Measurements from ENCODE around the gene SEMA3C. TPM values are rescaled to one million over a fixed set of nuclear protein-coding genes. Genes with fewer than 3 reads are reported as not detected.

Gene SEMA3C
- total RNA-seq, 1 experiment from 2014 or later = 136 TPM

DNA sequence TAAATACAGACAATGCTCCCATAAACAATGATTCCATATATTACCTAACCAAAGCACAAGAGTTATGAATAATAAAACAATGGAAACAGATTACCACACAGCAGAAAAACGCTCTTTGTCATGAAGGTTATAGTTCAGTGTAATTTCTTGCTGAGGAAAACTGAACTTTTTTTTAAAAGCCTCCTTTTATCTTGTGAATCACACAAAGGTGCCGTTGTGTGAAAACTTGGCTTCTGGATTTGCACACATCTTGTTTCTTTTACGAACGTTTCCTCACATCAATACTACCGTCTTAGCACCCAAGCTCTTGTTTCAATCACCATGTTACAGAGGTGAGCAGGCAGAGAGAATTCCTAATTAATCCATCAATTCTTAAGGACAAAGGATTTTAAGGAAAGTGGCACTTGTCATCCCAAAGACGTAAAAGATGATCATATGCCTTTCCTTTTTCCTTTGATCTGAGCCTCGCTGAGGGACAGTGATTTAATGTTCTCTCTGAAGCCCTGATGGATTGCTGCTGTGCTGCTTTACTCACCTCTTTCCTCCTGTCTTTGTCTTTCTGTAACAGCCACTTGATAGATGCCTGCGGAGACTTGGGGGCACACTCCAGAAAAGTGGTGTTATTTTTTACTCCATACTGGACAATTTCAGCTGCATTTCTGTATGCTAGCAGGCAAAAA, 170.3 kb downstream of the SEMA3C start:
- DNase-seq (ENCODE audit: low read depth) = no peak

DNA sequence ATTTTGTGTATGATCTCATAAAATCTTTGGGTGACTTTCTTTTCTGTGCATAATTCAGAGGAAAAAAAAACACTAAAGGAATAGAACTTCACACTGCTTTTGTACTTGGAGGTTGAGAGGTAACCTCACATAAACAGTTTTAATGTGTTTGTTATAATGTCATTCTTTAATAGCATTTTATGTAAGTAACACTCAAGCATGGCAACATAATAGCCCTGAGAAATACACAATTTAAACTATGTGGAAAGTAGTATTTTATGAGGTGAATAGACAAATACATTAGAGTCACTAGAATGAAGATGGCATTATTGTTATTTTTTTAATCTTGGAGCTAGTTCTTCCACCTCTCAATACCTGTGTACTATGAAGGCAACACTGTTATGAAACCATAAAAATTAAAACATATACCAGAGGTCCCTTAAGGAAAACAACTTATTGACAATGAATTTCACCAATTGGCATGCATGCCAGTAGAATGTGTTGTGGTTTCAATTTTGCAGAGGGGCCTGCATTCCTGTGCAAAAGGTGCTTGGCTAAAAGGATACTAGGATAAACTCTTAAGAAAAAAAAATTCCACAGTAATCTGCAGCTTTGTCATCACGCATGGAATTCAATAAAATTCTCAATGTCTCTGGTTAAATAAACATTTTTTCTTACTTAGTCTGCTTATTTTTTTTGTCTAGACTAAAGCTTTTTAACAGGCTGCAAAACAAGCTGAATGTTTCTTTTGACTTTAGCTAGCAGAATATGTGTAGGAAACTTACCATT, 177.9 kb downstream of the SEMA3C start:
- peak; percentile 73 for DNase-seq (ENCODE audit: low read depth)

DNA sequence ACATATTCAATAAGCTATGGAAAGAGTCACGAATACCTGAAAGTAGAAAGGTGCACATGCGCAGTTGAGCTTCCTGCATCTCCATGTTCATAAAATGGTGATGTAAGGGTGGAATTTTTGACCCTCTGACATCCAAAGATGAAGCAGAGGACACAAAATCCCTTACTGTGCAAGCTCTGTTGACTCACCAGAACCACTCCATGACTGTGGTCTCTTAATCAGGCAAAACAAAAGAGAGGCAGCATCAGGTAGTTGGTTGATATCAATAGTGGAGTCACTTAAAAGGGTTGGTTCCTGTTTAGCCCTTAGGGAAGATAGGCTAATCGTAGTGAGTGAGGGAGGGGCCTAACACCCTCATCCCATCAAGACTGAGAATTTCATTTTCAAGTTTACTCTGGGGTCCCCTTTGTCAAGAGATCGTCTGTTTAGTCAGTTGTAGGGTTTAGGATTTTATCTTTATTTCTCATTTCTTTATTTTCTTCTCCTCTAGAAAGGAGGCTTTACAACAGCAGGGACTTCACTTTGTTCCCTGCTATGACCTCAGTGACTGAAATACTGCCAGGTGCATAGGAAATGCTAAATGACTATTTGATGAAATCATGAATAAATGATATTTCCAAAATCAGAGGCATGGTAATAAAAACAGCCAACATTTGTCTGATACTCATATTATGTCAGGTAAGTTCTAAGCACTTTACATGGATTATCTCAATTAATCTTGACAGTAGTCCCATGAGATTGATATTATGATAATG, 182.3 kb downstream of the SEMA3C start:
- DNase-seq (ENCODE audit: low read depth) = peak; percentile 84

DNA sequence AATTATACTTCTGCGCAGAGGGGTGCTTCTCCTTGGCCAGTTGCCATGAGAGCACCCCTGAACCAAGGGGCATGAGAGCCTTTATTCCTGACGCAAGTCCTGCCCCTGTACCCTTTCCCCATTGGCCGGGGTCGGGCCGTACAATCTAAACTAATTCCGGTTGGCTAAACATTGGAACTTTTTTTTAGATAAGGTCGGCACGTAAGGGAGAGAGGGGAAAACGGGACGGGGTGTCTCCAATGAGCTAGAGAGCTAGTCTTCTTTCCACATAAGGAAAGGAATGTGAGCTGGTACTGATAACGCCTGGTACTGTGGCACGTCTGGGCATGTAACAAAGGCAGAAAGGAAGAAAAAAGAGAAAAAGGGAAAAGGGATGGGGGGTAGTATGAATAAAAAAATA, 183.5 kb downstream of the SEMA3C start:
- DNase-seq (ENCODE audit: low read depth) = no peak

DNA sequence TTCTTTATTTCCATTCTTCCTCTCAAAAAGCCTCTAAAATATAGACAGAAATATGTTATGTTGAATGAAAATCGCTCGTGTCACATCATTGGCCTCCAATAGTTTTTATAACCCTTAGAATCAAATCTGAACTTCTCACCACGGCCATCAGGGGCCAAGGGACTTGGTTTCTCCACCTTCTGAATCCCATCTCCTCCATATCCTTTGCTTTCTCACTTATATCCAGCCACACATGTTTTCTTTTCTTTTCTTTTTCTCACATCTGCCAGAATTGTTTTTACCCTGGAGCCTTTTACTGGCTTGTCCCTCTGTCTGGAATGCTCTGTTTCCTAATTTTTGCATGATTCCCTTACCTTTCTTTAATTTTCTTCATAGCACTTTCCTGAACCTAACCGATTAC, 184.8 kb downstream of the SEMA3C start:
- DNase-seq (ENCODE audit: low read depth) = no peak

DNA sequence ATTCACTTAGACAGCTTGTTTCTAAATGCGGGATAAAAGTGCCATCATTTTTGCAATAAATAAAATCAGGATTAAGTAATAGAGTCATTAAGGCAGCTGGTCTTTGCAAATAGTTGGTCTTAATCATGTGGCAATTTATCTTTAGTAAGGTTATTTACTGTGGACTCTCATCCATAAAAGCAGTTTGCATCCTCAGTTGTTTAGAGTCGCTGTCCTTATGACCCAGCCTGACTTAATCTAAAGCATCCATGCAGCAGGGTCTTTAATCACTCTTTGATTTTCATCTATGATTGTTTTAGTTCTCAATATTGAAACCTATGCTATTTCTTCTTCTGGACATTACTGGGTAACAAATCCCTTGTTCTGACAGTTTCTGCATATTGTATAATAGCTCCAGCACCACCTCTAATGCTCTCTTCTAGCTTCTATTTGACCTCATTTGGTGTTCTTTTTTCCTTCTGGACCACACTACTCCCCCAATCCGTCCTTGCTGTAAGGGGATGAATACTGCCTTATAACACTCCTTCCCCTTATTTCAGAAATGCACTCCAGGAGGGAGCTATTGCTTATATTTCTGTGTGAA, 185.4 kb downstream of the SEMA3C start:
- no peak for DNase-seq (ENCODE audit: low read depth)

DNA sequence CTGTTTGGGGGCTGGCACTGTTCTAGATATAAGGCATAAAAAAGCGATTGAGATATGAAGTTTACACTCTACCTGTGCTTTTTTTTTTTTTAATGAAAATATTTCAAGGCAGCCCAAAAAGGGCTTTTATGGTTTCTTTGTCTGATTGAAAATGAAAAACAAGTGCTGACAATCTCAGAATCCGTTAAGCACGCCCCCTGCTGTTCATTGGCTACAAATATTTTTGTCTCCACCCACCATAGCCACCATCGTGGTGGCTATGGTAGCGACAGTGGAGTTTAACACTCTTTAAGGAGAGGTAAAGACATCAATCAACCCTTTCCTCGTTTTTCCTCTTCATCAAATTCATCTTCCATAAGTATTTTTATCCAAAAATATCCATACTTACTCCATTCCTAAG, 186.2 kb downstream of the SEMA3C start:
- DNase-seq (ENCODE audit: low read depth) = no peak

DNA sequence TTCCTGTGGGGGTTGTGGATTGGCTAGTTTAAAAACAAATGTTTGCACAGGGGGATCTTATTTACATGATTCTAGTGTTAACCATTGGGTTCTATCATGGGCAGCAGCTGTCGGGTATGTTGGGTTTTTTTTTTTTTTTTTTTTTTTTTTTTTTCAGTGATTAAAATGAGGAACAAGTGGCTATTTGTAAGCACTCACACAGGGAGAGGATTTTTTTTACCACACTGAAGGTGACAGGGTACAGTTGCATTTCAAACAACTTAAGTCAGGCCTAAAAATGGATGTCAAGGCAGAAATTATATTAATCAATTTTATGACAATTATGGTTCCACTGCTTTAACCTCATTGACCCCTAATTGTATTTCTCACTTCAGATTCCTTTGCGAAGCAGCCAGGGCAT, 187.6 kb downstream of the SEMA3C start:
- no peak for DNase-seq (ENCODE audit: low read depth)

DNA sequence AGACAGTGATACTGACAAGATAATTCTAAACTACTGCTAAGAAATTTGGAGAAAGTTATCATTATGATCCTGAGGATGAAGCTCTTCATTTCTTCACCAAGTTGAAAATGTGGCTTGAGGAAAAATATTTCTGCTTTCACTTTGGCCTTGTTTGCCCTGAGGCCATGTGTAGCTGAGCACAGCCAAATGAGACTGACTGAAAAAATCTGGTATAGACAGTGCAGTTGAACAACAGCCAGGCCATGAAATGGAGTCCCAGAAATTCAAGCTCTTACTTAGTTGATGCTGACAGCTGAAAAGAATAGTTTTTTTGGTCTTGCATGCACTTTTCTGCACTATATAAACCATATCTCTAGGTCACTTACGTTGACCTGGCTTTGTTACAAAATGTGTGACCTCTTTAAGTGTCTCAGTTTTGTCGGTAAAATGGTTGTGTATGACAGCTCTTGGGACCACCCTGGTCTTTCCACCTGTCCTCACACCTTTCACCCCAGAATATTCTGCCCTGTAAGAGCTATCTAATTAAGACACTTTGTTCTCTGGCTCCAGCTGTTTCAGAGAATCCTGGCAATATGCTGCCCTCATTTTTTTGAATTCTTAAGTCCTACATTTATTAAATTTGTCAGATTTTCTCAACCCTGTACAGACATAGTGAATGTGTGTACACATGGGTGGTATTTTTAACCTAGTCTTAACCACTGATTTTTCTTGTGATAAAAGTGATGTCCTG, 189.1 kb downstream of the SEMA3C start:
- DNase-seq (ENCODE audit: low read depth) = peak; percentile 49

DNA sequence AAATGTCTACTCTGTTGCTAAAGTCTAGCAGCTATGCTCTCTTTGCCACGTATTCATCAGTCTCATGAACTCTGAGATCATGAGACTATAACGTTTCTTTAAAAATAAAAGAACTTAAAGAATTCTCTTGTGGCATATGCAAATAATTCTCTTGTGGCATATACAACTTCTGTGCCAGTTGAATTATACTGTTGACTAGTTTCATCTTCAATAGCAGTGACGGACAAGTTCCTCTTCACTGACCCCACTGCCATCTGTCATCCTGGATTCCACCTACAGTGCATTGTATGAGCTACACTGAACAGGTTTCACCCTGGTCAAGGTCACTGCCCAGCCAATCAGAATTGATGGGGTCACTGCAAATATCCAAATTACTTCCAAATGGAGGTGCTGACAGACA, 192.2 kb downstream of the SEMA3C start:
- DNase-seq (ENCODE audit: low read depth) = no peak

DNA sequence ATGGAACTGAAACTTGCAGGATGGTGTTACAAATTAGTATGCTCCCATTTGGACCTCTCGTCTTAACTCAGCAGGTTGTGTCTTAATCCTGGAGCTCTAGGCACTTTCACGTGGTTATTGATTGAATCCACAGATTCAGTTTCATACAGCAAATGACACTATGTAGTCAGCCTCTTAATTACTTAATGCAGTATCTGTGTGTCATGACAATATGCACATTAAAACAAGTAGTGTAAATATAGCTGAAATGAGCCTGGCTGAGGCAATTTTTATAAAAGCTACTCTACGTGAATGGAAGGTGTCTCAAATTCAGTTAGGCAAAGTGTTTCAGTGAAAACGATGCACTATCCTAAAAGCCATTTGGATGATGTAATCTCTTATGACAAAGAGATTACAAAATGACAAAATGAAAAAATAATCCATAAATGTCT, 193.7 kb downstream of the SEMA3C start:
- no peak for DNase-seq (ENCODE audit: low read depth)

DNA sequence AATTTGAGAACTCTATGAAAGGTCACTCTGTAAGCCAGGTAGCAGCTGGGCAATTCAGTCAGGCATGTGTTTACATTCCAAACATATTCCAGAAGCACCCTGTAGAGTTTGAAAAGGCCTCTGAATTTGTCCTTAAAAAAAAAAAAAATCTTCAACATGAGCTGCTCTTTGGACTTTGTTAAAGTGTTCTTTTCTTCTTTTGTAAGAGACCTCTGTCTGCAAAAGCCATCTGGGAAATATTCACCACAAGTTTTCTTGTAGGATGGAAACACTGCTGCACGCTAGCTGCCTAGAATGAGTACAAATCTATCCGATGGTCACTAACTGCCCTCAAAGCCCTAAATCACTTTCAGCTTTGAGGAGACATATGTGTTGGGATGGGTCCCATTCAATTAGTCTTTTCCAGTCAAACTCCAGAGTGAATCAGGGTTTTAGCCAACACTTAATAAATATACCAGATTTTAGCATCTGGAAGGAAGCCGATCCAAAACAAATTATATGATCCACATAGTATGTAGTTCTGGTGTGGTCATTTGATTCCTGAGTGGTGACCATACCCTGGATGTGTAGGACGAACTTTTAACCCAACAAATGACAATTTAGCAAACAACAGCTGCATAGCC, 194.5 kb downstream of the SEMA3C start:
- DNase-seq (ENCODE audit: low read depth) = peak; percentile 86

DNA sequence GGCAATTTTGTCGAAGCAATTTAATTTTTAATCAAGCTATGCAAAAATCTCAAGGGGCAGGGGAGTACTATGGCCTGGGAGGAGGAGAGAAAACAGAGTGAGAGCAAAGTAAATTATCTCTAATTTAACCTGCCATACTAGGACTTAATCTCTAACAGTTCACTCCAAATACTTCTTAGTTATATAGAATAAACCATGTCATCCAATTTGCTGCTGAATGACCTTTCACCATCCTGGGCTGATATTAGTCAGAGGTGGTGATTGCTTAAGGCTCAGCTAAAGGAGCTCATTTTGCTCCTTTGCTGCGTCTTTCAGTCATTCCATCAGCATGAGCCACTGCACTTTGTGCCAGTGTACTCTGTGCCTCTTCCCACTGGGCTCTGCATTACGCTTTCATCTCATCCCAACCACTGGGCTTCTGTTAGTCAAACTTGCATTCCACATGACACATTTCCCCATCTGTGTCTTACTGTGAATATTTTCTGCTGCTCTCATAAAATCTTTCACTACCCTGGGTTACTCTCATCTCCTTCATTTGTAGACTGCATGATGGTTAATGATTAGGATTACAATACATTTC, 196.1 kb downstream of the SEMA3C start:
- peak; percentile 100 for DNase-seq (ENCODE audit: low read depth)

DNA sequence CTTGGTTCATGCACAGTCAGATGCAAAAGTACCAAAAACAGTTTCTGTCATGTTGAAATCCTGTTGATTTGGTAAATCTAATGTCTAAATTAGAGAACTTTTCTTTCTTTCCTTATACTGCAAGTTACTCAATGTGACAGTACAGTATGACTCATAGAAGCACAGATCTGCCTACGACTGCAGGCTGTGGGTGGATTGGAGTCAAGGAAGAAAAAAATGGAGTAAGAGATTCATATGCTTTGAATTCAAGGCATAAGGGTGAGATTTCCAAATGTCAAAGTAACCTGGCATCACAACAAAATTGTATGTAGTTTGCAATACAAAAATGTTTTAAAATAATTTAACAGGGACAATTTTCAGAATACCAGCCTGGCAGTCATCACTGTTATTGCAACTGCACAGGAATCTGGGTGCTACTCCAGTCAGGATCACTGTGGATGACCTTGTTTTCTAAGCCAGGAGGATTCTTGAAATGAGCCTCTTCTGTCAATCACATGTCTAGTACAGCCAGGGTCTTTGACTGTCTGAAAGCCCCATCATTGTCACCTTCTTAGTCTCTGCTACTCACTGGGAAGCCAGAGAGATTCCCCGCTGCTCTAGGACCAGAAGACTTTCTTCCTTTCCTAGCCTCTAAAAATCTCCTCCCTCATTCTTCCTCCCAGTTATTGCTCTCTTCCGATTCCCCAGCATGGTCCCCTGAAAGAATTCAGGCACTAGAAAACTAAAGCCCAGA, 196.8 kb downstream of the SEMA3C start:
- peak; percentile 93 for DNase-seq (ENCODE audit: low read depth)

DNA sequence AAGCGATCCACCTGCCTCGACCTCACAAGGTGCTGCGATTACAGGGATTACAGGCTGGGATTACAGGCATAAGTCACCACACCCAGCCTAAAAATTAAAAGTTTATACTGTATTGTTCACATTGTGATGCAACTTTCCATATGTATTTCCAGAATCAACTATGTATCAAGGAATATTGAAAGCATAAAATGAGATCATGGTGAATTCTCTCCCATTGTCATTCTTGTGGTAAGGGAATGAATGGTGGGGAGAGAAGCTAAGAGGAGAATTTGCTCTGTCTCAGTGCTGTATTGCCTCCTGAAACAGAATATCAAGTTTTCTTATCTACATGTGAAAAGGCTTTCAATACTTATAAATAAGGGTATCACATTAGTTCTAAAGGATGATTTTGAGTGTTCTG, 198.7 kb downstream of the SEMA3C start:
- no peak for DNase-seq (ENCODE audit: low read depth)

DNA sequence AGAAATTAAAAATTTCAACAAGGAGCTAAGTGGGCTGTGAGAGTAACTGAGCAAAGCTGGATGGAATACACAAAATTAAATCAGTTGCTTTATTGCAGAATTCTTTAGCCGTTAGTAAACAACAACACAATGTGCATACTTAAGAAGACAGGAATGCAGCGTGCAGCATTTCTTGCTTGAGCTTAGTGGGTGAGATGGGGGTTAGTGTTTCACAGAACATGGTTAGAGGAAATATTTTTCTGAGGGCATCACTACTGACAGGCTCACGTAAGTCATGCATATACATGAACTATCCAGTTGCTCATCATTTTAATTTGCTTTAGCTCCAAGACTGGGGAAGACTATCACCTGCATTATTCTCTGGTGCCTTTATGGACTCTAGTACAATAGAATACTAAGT, 199.6 kb downstream of the SEMA3C start:
- peak; percentile 89 for DNase-seq (ENCODE audit: low read depth)

DNA sequence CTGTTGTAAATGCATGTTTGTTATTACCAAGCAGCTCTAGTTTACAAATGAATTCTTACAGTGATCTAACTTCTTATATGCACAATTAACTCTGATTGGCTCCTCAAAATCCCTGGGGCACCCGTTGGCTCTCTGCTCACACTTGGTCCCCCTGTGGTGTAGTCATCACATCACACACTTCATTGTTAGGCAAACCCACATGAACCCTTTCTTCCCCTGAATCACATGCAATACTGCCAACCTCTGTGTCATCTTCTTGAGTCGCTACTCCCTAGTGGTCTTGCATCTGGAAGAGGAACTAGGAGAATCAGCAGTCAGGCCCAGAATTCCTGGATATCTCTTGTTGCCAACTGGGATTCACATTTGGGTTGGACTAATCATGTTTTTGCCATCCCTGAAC, 207.3 kb downstream of the SEMA3C start:
- peak; percentile 85 for DNase-seq (ENCODE audit: low read depth)

DNA sequence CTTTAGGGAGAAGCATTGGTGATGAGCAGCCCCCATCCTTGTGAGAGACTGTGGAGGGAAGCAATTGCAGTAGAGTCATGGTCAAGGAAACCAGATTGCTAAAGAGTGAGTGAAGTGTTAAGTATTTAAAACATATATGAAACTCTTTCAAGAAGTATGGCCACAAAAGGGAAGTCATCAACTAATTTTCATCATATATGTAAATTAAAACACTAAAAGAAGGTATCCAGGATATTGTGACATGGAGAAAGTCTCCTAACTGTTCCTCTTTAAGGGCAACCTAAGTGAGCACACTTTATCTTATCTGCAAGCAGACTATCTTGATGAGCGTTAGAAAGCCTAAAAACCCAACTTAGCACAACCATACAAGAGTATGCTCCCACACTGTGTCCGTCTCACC, 210.7 kb downstream of the SEMA3C start:
- DNase-seq (ENCODE audit: low read depth) = no peak

DNA sequence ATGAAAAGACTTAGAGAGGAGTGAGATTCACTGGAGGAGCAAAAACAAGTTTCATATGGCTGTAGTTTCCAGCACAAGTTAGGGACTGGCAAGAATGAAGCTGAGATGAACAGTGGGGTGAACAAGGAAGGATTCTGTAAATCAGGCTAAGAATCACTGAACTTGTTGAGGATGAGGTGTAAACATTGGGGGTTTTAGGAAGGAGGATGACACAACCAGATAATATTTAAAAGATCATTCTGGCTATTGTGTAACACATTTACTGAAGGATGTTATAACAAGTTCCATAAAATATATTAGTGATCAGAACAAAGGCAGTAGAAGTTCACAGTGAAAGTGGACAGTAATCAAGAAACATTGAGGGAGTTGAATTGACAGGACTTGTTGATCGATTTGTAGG, 211.5 kb downstream of the SEMA3C start:
- DNase-seq (ENCODE audit: low read depth) = no peak

All from LHCN-M2 (cell line).